Islet precursor cell (in vitro differentiated cells): Measurements from ENCODE around the gene CSN3.

Source experiments
- DNase-seq: peaks from one replicate; pipeline ENCODE4 v3.0.0-alpha.2; 2018

The CSN3 gene

DNA sequence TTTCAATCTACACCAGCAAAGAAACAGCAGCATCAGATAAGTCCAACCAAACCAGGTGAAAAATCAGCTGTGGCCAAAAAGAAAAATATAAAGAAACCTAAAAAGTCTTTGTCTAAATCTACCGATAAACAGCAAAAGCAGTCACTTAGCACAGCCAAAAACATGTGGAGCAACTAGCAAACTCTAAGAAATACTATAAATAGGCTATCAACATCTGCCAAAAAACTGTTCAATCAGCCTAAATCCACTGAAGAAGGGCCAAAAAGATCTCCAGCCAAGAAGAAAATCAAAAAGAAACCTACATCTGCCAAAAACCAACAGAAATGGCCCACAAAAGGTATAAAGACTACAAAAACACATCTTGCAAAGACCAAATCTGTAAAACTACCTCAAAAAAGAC is 55.7 kb downstream of the CSN3 start:
- DNase-seq: no peak

DNA sequence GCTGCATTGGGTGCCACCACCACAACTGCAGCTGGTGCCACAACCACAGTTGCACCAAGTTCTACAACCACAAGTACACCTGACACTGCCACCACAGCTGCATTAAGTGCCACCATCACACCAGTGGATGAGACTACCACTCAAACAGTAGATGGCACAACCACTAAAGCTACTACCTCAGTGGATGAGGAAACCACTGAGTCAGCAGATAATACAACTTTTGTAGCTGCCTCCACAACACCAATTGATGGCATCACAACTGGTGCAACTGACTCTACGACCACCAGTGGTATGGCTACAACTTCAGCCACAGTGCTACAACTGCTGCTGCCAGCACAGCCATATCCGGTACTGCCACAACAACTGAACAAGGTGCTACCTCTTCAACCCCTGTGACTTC is 57.2 kb downstream of the CSN3 start:
- DNase-seq: no peak

DNA sequence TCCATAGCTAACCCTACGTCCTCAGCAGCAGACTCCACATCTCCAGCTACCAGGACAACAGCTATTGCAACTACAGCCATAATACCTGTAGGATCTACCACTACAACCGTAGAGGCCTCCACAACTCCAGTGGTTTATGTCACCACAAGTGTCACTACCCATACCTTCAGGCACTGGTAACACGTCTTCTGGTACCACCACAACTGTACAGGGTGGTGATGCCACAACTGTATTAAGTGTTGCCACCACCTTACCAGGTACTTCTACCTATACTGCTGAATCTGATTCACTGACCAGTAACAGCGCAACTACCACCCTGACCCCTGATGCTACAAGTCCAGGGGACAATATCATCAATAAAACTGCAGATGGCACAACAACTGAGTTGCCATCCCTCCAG is 57.8 kb downstream of the CSN3 start:
- no peak for DNase-seq
